ENCODE measurements around the gene ARHGAP31.

ARHGAP31 gene

DNA sequence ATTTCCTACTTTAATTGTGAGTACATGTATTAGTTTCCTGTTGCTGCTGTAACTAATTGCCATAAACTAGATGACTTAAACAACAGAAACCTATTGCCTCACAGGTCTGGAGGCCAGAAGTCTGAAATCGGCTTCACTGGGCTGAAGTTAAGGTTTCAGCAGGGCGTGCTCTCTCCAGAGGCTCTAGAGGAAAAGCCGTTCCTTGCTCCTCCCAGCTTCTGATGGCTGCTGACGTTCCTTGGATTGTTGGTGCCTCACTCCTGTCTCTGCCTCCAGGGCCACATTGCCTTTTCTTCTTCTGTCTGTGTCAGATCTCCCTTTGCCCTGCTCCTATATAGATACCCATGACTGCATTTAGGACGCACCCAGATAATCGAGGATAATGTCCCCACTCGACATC, 80.9 kb downstream of the ARHGAP31 start:
- Histone ChIP-seq H3K9me3 (ENCODE audit: control insufficient read depth, insufficient read depth, low read length) (no peaks in the 10 kb centered on the region), H3K4me1 (ENCODE audit: control insufficient read depth, low read length) (no peaks in the 10 kb centered on the region), H4K20me1 (ENCODE audit: control insufficient read depth, insufficient read depth, low read depth, low read length) (no peaks in the 10 kb centered on the region), H3K4me2 (ENCODE audit: low read length) (no peak overlapping the region), H3K36me3 (ENCODE audit: control insufficient read depth, low read length) (no peaks in the 10 kb centered on the region), H3K27ac (ENCODE audit: low read depth, low read length) (no peak overlapping the region), H3K79me2 (ENCODE audit: control insufficient read depth, low read length) (no peaks in the 10 kb centered on the region), H3K4me3 (ENCODE audit: low read length) (no peak overlapping the region), H3K9me2 (replicated peaks; ENCODE audit: control insufficient read depth, low read length) (no peaks in the 10 kb centered on the region), H3K27me3 (ENCODE audit: control insufficient read depth, low read length) (peaks cover 9% of the 10 kb centered on the region; the same call in 1 of the 2 replicates), H3F3A (ENCODE audit: control insufficient read depth, insufficient read depth) (no peaks in the 10 kb centered on the region)
- TF ChIP-seq, protein P1, sequence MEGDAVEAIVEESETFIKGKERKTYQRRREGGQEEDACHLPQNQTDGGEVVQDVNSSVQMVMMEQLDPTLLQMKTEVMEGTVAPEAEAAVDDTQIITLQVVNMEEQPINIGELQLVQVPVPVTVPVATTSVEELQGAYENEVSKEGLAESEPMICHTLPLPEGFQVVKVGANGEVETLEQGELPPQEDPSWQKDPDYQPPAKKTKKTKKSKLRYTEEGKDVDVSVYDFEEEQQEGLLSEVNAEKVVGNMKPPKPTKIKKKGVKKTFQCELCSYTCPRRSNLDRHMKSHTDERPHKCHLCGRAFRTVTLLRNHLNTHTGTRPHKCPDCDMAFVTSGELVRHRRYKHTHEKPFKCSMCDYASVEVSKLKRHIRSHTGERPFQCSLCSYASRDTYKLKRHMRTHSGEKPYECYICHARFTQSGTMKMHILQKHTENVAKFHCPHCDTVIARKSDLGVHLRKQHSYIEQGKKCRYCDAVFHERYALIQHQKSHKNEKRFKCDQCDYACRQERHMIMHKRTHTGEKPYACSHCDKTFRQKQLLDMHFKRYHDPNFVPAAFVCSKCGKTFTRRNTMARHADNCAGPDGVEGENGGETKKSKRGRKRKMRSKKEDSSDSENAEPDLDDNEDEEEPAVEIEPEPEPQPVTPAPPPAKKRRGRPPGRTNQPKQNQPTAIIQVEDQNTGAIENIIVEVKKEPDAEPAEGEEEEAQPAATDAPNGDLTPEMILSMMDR (IDR thresholded peaks at IDR 0.05; ENCODE audit: low read depth, low read length, poor library complexity, severe bottlenecking), result no peak
- TF ChIP-seq EZH2phosphoT487 (IDR thresholded peaks at IDR 0.05; ENCODE audit: borderline replicate concordance, low read length), result no peak

DNA sequence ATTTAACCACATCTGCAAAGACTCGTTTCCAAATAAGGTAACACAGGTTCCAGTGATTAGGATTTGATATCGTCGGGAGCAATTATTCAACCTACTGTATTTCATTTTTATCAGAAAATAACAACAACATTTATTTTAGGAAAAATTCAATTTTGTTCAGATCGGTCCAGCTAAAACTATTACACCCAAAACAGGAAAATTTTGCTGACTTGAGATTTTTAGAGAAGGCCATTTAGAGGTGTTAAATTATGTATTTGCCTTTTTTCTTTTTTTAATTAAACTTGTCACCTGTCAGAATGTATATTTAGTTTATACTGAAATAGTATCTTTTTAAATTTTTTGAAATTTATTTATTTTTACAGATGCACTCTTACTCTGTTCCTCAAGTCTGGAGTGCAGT, 81.3 kb downstream of the ARHGAP31 start:
- Histone ChIP-seq H3F3A (ENCODE audit: control insufficient read depth, insufficient read depth) (no peaks in the 10 kb centered on the region), H3K4me2 (ENCODE audit: low read length) (no peak overlapping the region), H4K20me1 (ENCODE audit: control insufficient read depth, insufficient read depth, low read depth, low read length) (no peaks in the 10 kb centered on the region), H3K79me2 (ENCODE audit: control insufficient read depth, low read length) (no peaks in the 10 kb centered on the region), H3K4me3 (ENCODE audit: low read length) (no peak overlapping the region), H3K27ac (ENCODE audit: low read depth, low read length) (no peak overlapping the region), H3K9me2 (replicated peaks; ENCODE audit: control insufficient read depth, low read length) (no peaks in the 10 kb centered on the region), H3K27me3 (ENCODE audit: control insufficient read depth, low read length) (peaks cover 9% of the 10 kb centered on the region; the same call in 1 of the 2 replicates), H3K4me1 (ENCODE audit: control insufficient read depth, low read length) (no peaks in the 10 kb centered on the region), H3K36me3 (ENCODE audit: control insufficient read depth, low read length) (no peaks in the 10 kb centered on the region), H3K9me3 (ENCODE audit: control insufficient read depth, insufficient read depth, low read length) (no peaks in the 10 kb centered on the region)
- TF ChIP-seq EZH2phosphoT487 (IDR thresholded peaks at IDR 0.05; ENCODE audit: borderline replicate concordance, low read length), result no peak
- TF ChIP-seq, protein P1 (IDR thresholded peaks at IDR 0.05; ENCODE audit: low read depth, low read length, poor library complexity, severe bottlenecking), result no peak

DNA sequence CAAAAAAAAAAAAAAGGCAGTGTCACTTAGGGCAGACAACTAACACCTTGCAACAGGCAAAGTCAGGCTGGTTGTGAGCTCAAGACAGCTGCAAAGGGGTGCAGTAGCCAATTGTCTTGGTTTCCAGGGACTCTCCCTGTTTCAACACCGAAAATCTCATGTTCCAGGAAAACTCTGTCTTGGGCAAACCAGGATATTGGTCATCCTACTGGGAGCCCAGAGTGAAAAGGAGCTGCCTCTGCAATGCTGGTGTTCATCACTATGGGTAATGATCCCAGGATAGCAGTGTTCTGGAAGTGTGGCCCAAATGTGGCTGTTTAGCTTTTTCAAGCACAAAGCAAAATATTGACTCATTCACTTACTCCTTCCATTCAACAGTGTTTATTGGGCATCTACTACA, 82.6 kb downstream of the ARHGAP31 start:
- 0 out of 2 replicates have a peak, but pooled peaks cover 4% of the 10 kb centered on the region for H3K27me3 ChIP-seq (ENCODE audit: control insufficient read depth, low read length)
- no peaks in the 10 kb centered on the region for H3K9me3 ChIP-seq (ENCODE audit: control insufficient read depth, insufficient read depth, low read length)
- TF ChIP-seq, protein P1 (IDR thresholded peaks at IDR 0.05; ENCODE audit: low read depth, low read length, poor library complexity, severe bottlenecking), result no peak
- no peaks in the 10 kb centered on the region for H3F3A ChIP-seq (ENCODE audit: control insufficient read depth, insufficient read depth)
- H3K79me2 ChIP-seq (ENCODE audit: control insufficient read depth, low read length), result no peaks in the 10 kb centered on the region
- no peaks in the 10 kb centered on the region for H3K36me3 ChIP-seq (ENCODE audit: control insufficient read depth, low read length)
- no peaks in the 10 kb centered on the region for H3K4me1 ChIP-seq (ENCODE audit: control insufficient read depth, low read length)
- no peak overlapping the region for H3K4me3 ChIP-seq (ENCODE audit: low read length)
- no peaks in the 10 kb centered on the region for H4K20me1 ChIP-seq (ENCODE audit: control insufficient read depth, insufficient read depth, low read depth, low read length)
- no peak overlapping the region for H3K27ac ChIP-seq (ENCODE audit: low read depth, low read length)
- no peaks in the 10 kb centered on the region for H3K9me2 ChIP-seq (replicated peaks; ENCODE audit: control insufficient read depth, low read length)
- H3K4me2 ChIP-seq (ENCODE audit: low read length), result no peak overlapping the region
